D341Med (cell line): ENCODE results near the gene GPR55.

Source experiments
- DNase-seq: peaks from one replicate; pipeline ENCODE4 v3.0.0; 2012; ENCODE audit warnings: low spot score

Gene GPR55

DNA sequence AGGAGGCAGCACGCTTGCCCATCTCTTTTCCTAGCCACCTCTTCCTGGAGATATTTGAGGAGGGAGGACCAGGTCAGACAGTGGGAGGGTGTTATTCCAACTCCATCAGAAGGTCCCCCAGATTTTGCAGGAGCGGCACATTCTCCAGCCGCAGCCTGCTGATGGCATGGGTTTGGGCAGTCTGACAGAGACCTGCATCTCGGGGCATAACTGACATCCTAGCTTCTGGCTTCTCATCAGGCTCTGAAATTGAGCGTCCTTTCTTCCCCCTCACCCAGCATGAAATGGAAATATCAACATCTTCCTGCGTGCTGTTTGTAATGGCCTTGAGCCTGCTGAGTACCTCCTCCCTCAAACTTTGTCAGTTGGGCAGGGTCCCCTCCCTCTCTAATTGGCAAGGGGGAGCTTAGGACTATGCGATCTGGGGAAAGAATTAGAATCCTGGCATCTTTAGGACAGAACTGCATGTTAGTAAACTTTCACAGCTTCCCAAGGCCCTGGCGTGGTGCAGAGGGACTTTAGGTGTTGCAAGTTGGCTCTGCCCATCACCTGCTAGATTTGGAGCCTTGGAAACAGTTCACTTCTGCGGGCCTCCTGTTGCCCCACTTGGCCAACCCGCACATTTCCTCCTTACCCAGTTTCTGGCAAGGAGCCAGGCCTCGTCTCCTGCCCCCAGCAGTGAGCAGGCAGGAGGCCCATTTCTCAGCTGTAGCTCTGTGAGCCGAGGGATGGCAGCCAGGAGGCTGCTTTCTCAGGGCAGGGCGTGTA lies 58.1 kb downstream of the GPR55 start:
- DNase-seq, result no peak

DNA sequence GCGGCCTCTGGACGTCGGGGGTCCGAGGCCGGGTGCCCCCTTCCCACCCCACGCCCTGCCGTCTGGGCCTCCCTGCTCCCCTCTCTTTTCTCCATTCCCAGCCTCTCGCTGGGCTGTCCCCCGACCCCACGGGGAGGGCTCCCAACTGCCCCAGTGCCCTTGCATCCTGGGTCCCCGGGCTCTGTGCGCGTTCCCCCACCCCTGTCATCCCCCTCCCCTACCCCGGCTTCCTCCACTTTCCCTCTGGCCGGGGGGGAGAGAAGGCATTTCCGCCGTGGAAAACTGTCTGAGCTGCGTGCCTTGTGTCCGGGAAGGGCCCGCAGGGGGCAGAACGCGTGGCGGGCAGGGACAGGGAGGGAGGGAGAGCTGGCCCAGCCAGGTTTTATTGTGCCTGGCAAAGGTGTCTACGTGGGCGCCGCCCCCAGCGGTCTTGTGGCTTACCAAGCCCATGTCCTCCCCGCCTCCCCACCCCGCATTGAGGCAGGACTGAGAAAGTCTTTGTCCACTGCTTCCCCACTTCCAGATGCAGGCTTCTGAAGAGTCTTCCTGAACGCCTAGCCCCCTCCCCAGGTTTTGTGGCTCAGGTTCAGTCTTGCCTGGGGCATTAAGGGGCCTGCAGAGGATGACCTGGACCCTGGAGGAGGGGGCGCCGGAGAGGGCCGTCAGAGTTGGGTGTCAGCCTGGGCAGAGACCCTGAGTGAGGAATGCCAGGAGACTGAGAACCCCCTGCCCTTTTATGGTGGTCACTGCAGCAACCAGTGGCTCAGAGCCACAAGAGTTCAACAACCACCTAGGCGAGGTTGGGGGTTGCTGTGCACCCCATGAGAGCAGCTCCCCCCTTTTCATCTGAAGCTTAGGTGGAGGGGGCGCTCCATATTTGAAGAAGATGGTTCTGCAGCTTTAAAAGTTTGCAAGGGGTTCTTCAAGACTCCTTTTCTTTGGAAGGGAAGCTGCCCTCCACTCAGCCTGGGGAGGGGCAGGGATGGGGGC lies 59.0 kb downstream of the GPR55 start:
- DNase-seq, result peak; percentile 52

DNA sequence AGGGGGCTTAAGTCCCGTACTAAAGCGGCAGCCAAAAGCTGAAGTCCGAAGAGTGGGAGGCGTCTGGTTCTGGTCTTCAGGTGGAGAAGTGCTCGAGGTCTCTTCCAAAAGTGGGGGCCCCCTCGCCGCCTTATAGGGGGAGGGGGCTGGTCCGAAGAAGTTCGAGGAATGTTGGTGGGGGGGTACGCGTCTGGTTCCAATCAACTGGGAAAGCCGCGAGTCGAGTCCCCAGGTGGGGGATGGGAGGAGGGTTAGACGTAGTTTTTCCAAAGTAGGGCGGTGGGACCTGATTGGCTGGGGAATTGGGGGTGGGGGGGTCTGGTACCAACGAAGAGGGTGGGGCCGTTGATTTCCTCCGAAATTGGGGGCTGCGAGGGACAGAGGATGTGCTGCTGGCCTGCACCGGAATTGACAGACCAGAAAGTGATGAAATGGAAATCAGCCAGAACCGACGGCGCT lies 59.7 kb downstream of the GPR55 start:
- no peak for DNase-seq

DNA sequence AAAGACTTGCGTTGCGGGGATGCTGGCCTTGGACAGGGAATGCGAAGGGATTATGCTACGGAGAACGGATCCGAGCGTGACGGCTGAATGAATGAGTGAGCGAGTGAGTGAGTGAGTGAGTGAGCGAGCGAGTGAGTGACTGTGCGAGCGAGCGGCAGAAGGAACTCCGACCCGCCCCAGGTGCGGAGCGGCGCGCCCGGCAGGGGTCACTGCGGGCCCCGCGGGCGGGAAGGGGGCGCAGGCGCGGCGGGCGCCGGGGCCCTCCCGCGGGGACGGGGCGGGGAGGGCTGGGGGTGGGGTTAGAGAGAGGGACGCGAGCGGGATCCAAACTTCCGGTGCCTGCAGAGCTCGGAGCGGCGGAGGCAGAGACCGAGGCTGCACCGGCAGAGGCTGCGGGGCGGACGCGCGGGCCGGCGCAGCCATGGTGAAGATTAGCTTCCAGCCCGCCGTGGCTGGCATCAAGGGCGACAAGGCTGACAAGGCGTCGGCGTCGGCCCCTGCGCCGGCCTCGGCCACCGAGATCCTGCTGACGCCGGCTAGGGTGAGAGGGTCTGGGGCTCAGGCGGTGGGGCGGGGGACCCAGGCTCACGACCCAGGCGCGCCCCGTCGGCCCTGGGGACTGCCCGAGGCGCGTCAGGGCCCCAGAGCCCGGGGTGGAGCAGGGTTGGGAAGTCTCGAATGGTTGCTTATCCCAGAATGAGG lies 60.3 kb downstream of the GPR55 start, which contains the start of gene ITM2C:
ITM2C (plus strand) TSS at position 338 of the 702 bp plus-strand sequence; CDS start at position 422, 84 bp downstream.
- DNase-seq, result peak; percentile 96

DNA sequence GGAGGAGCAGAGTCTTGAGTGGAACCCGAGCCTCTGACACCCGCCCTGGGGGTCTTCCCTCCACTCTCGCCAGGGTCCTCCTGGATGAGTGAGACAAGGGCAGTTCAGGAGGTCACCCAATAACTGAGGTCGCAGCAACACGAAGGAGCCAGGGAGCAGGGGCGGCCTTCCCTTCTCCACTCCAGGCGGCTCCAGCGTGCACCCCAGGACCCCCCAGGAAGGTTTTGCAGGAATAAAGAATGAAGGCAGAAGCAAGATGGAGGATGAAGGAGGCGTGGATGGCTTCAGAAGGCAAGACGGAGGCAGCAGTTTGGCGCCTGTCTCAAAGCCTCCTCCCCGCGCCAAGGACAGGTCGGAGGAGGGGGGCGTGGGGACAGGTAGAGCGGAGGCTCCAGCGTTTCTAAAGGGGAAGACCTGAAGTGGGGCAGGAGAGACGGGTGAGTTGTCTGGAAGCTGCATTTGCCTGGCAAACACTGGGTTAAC lies 60.9 kb downstream of the GPR55 start:
- no peak for DNase-seq

DNA sequence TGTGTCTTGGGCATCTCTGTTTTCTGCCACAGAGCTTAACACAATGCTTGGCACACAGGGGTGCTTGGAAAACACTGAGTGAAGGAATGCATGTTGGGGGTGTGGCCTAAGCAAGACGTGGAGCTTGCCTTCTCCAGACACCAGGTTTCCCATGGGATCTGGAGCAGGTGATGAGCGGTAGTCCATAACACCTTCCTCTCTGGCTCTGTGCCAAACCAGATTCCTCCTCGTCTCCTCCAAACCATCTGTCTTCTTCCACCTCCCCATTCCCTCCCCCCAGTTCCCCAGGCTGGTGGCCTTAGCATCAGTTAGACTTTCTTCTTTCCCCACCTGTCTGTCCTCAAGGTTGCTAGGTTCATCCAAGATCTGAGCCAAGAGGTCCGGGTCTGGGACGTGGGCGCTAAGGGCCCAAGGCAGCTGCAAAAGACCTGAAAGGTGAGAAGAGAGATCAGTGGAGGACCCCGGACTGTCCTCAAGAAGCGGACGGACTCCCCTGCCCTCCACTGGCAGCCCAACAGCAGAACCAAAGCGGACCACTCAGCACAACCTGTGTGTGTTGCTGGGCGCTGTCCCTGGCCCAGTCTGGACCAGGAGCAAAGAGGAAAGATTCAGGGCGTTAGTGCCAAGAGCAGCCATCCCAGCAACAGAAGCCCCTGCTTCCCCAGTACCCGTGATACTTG lies 61.5 kb downstream of the GPR55 start:
- DNase-seq, result no peak

DNA sequence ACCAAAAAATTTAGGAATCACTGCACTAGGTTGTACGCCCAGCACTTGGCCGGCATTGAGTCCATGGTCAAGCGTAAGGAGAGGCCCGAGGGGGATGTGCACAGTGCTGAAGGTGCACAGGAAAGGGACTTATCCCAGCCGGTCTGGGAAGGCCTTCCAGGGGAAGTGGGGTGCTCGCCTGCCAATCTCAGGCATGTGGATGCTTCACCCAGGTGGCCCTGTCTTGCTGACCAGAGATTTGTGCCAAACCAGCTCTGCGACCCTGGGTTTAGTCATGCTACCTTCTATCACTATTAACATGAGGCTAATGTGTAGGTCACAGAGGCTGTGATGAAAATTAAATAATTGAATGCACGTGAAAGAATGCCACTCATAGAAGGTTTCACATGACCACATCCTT lies 62.0 kb downstream of the GPR55 start:
- DNase-seq, result no peak

DNA sequence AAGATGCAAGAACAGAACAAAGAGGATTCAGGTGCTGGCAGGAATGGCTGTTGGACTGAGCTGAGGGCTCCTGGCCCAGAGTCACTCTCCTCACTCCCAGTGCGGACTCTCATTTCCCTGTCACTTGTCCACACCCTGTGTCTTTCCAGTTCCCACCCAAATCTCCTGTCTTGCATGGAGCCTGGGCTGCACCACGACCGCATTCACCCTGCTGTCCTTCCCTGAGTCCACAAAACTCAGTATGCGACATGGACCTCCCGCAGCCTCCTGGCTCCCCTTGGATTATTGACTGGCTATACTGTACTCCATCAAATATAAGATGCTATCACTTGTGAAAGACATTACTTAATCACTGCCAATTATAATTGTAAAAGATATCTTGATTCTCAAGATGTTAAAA lies 62.8 kb downstream of the GPR55 start:
- DNase-seq, result no peak

DNA sequence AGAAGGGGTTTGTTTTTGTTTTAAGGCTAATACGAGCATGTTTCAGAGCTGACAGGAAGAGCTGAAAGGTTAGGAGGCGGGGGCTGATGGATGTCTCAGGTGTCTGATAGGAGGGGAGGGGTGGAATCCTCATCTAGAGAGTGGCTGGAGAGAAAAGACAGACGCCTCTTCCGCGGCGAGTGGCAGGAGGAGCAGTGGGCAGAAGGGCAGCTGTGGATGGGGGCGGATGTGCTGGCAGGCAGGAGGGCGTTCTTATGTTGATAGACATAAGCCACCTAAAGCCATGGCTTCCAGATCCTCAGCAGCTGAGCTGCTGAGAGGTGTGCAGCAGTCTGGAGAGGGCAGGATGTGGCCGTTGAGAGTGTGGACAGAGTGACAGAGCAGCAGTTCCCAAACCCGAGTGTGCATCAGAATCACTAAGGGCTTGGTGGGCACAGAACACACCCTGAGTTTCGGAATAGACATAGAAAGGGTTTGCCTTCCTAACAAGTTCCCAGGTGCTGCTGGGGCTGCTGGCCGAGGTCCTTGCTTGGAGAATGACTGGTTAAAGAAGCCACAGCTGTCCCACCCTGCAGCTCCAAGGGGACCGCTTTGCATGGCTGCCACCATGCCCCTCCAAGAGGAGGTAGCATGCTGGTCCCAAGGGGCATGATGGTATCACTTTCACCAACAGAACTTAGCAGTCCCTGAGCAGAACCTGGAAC lies 63.3 kb downstream of the GPR55 start:
- DNase-seq, result no peak
